Measurements from ENCODE around the gene CCNY. TPM values are rescaled to one million over a fixed set of nuclear protein-coding genes. Genes with fewer than 3 reads are reported as not detected.

The CCNY gene
- total RNA-seq, 1 experiment from 2014 or later: 62.2 TPM

DNA sequence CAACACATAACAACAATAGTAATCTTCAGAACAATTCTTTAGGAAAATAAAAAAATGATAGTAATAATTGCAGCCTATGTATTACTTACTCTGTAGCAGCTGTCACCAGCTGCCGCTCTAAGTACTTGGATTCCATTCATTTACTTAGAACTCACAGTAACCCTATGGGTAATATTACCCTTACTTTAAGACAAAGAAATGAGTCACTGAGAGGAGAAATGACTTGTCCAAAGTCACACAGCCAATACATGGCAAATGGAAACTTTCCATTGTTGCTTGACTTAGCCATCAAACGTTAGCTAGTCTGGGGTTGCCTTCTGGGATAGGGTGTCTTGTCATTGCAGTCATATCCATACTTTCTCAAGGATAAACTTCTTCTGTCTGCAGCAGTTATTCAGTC is 3.6 kb downstream of the CCNY start:
- DNase-seq (ENCODE audit: low read depth, low spot score): no peak
- Histone ChIP-seq H2AFZ (ENCODE audit: low read depth, low read length, poor library complexity, severe bottlenecking) (no peak overlapping the region), H4K20me1 (ENCODE audit: insufficient read depth) (peaks cover 24% of the 10 kb centered on the region; the same call in 1 of the 2 replicates), H3K9ac (ENCODE audit: low read length) (no peak overlapping the region), H3K9me2 (ENCODE audit: insufficient read depth) (no peaks in the 10 kb centered on the region), H3K4me1 (ENCODE audit: control insufficient read depth in 1 of 2, insufficient read depth in 2 of 2, low read length in 2 of 2) (peaks cover 9 to 29% of the 10 kb centered on the region in 2 experiments), H3K4me3 (replicated peaks in 1 of 2; ENCODE audit: low read depth in 1 of 2, low read length in 2 of 2) (no peak overlapping the region), H3K9me3 (ENCODE audit: control insufficient read depth in 1 of 2, insufficient read depth in 1 of 2, low read depth in 1 of 2, low read length in 2 of 2) (no peaks in the 10 kb centered on the region), H3K27ac (ENCODE audit: low read depth, low read length) (no peak overlapping the region), H3K36me3 (ENCODE audit: control insufficient read depth in 1 of 2, insufficient read depth in 2 of 2, low read length in 2 of 2) (no peaks in the 10 kb centered on the region), H3K79me2 (ENCODE audit: insufficient read depth, low read length) (peaks cover 87% of the 10 kb centered on the region), H3K27me3 (ENCODE audit: insufficient read depth, low read length) (no peaks in the 10 kb centered on the region), H3K4me2 (ENCODE audit: low read length) (no peak overlapping the region; the same call in 1 of the 2 replicates)
- TF ChIP-seq RAD21 (IDR thresholded peaks at IDR 0.05; ENCODE audit: low read depth) (no peak), JUND (IDR thresholded peaks at IDR 0.05) (no peak), SP1 (IDR thresholded peaks at IDR 0.05; ENCODE audit: low read depth) (no peak), CEBPB (IDR thresholded peaks at IDR 0.05; ENCODE audit: low read depth) (no peak), ELF1 (IDR thresholded peaks at IDR 0.05; ENCODE audit: borderline replicate concordance, low read depth) (no peak), EZH2phosphoT487 (IDR thresholded peaks at IDR 0.05; ENCODE audit: borderline replicate concordance) (no peak), POLR2AphosphoS5 (IDR thresholded peaks at IDR 0.05; ENCODE audit: low read depth, low read length) (no peak), POLR2A (IDR thresholded peaks at IDR 0.05; ENCODE audit: borderline replicate concordance, extremely low read depth, insufficient read depth, insufficient read length) (no peak), TCF7L2 (IDR thresholded peaks at IDR 0.05; ENCODE audit: borderline replicate concordance, extremely low read depth, insufficient read depth, insufficient read length) (no peak), FOSL1 (IDR thresholded peaks at IDR 0.05; ENCODE audit: low read depth) (no peak)
- TF ChIP-seq, protein P1, sequence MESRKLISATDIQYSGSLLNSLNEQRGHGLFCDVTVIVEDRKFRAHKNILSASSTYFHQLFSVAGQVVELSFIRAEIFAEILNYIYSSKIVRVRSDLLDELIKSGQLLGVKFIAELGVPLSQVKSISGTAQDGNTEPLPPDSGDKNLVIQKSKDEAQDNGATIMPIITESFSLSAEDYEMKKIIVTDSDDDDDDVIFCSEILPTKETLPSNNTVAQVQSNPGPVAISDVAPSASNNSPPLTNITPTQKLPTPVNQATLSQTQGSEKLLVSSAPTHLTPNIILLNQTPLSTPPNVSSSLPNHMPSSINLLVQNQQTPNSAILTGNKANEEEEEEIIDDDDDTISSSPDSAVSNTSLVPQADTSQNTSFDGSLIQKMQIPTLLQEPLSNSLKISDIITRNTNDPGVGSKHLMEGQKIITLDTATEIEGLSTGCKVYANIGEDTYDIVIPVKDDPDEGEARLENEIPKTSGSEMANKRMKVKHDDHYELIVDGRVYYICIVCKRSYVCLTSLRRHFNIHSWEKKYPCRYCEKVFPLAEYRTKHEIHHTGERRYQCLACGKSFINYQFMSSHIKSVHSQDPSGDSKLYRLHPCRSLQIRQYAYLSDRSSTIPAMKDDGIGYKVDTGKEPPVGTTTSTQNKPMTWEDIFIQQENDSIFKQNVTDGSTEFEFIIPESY (IDR thresholded peaks at IDR 0.05; ENCODE audit: extremely low read depth, insufficient replicate concordance, low read length): no peak
- intact Hi-C loops (cut with micrococcal nuclease): loop anchor here (5.0 kb wide), 1 partner anchor 222 kb away; no protein-coding TSS in a partner anchor
- ChIA-PET CTCF (no interaction called here), POLR2A (no interaction called here), RAD21 (ENCODE audit: low non-redundant PET in 1 of 2, low total read pairs in 2 of 2, uncharacterized antibody in 2 of 2, unreplicated experiment in 2 of 2) (no interaction called here)
- BruUV-seq (replicated peaks): no TSS peak
- ATAC-seq: no peak

All from HCT116 (cell line).